B cell (primary cell): ENCODE data around the gene AQP4. TPM values are rescaled to one million over a fixed set of nuclear protein-coding genes. Genes with fewer than 3 reads are reported as not detected.

Experiments
- ATAC-seq: fragments of 200-7000 bp; cut with Tn5 transposase; one replicate; pipeline ENCODE4 v1.10.0; 2021; ENCODE audit warnings: low read depth, mild to moderate bottlenecking, moderate number of reproducible peaks, moderate library complexity
- CTCF ChIA-PET: fragments of 350-600 bp; sonication (Branson Sonifier 250); formaldehyde crosslinking; loops from one replicate; lab custom pipeline; 2021; ENCODE audit warnings: antibody characterized with exemption, inconsistent platforms; lab: Charles Lee
- POLR2A ChIA-PET: fragments of 350-600 bp; sonication (Branson Sonifier 250); formaldehyde crosslinking; loops from one replicate; lab custom pipeline; 2021; ENCODE audit warnings: antibody characterized with exemption; lab: Charles Lee
- DNase-seq: peaks from one replicate; pipeline ENCODE4 v3.0.0; 2013
- H2AFZ ChIP-seq: 2 replicates; pipeline ENCODE4 v1.6.1; 2012; ENCODE audit warnings: mild to moderate bottlenecking, low read depth, low read length; ENCODE audit not compliant: insufficient read depth, poor library complexity, severe bottlenecking
- H3K27ac ChIP-seq, 2 donors: 1 replicate in 1 of 2; 2 replicates in 1 of 2; pipeline ENCODE4 v1.5.1; 2012 to 2013; ENCODE audit warnings: low read length in 2 of 2, mild to moderate bottlenecking in 2 of 2, moderate library complexity in 1 of 2
- H3K27me3 ChIP-seq, 4 experiments: fragments of 200-600 bp in 1 of 4; sonication (generic) in 1 of 4; replicated peaks in 1 of 4; 1 replicate in 2 of 4; 2 replicates in 2 of 4; pipeline versions ENCODE4 v1.6.1 to v1.7.0; 2013 to 2016; ENCODE audit warnings: low read length in 3 of 4, mild to moderate bottlenecking in 2 of 4, mixed read lengths in 1 of 4, moderate library complexity in 1 of 4; ENCODE audit not compliant: insufficient read depth in 4 of 4, control insufficient read depth in 3 of 4; ENCODE audit errors: control extremely low read depth in 1 of 4
- H3K36me3 ChIP-seq, 2 experiments: replicated peaks in 1 of 2; 1 replicate in 1 of 2; 2 replicates in 1 of 2; pipeline versions ENCODE4 v1.6.1 to v1.7.1; 2013; ENCODE audit warnings: low read length in 1 of 2; ENCODE audit not compliant: insufficient read depth in 2 of 2, control insufficient read depth in 1 of 2; ENCODE audit errors: control extremely low read depth in 1 of 2, extremely low read depth in 1 of 2
- H3K4me1 ChIP-seq, 2 donors: fragments of 200-600 bp in 1 of 2; sonication (generic) in 1 of 2; 1 replicate in 1 of 2; 2 replicates in 1 of 2; pipeline versions ENCODE4 v1.5.1 to v1.6.1; 2013 to 2017; ENCODE audit warnings: low read length in 2 of 2; ENCODE audit not compliant: control insufficient read depth in 2 of 2, insufficient read depth in 2 of 2
- H3K4me2 ChIP-seq: replicated peaks from 2 replicates; pipeline ENCODE3; 2012; ENCODE audit warnings: mild to moderate bottlenecking, low read depth, low read length; ENCODE audit not compliant: poor library complexity, severe bottlenecking
- H3K4me3 ChIP-seq, 5 experiments: fragments of 200-600 bp in 1 of 5; sonication (generic) in 1 of 5; 1 replicate in 3 of 5; 2 replicates in 2 of 5; pipeline versions ENCODE4 v1.5.1 to v1.7.0; 2011 to 2016; ENCODE audit warnings: low read length in 4 of 5, mild to moderate bottlenecking in 4 of 5, low read depth in 2 of 5, control low read depth in 1 of 5, moderate library complexity in 1 of 5; ENCODE audit not compliant: insufficient read depth in 1 of 5; ENCODE audit errors: control extremely low read depth in 1 of 5, extremely low read depth in 1 of 5
- H3K79me2 ChIP-seq: fragments of 200-600 bp; sonication (generic); one replicate; pipeline ENCODE4 v1.6.0; 2016; ENCODE audit warnings: low read length; ENCODE audit not compliant: control insufficient read depth, insufficient read depth
- H3K9ac ChIP-seq: fragments of 200-600 bp; sonication (generic); 2 replicates; pipeline ENCODE4 v1.6.1; 2017; ENCODE audit warnings: mild to moderate bottlenecking, low read length, moderate library complexity
- H3K9me3 ChIP-seq, 3 donors: one replicate each; pipeline versions ENCODE4 v1.6.1 to v1.7.1; 2013; ENCODE audit warnings: low read length in 2 of 3; ENCODE audit not compliant: control insufficient read depth in 2 of 3, insufficient read depth in 1 of 3; ENCODE audit errors: control extremely low read depth in 1 of 3
- H4K20me1 ChIP-seq: 2 replicates; pipeline ENCODE4 v1.6.0; 2012; ENCODE audit warnings: mild to moderate bottlenecking, low read length; ENCODE audit not compliant: insufficient read depth, control insufficient read depth, poor library complexity, severe bottlenecking
- H3K27ac Mint-ChIP-seq: one replicate; pipeline ENCODE4 v1.8.0; 2021; ENCODE audit warnings: mixed read lengths
- H3K27me3 Mint-ChIP-seq: one replicate; pipeline ENCODE4 v1.8.0; 2021; ENCODE audit warnings: mixed read lengths
- H3K4me1 Mint-ChIP-seq: one replicate; pipeline ENCODE4 v1.8.0; 2021; ENCODE audit warnings: mixed read lengths
- H3K4me3 Mint-ChIP-seq: one replicate; pipeline ENCODE4 v1.8.0; 2021; ENCODE audit warnings: mixed read lengths
- H3K9me3 Mint-ChIP-seq: one replicate; pipeline ENCODE4 v1.8.0; 2022; ENCODE audit warnings: mixed read lengths; ENCODE audit not compliant: insufficient read depth
- CTCF ChIP-seq: fragments of 200-600 bp; IDR thresholded peaks from one replicate; pipeline ENCODE4 v1.8.0; 2022; ENCODE audit warnings: antibody characterized with exemption, mild to moderate bottlenecking
- EZH2 ChIP-seq: IDR thresholded peaks from 2 replicates; pipeline ENCODE4 v1.6.1; 2012; ENCODE audit warnings: borderline replicate concordance, low read depth, mild to moderate bottlenecking, moderate library complexity, low read length; ENCODE audit not compliant: insufficient read depth, poor library complexity, severe bottlenecking
- WGBS: methylation state at CpG from one replicate; pipeline ENCODE4 v1.1.5; 2013; ENCODE audit warnings: missing lambda C conversion rate; ENCODE audit not compliant: insufficient coverage; 5-methylcytosine and 5-hydroxymethylcytosine counted together
- intact Hi-C: fragments of 100-400 bp; cut with micrococcal nuclease; formaldehyde crosslinking; loops from one replicate; pipeline ENCODE4 v1.10.0; 2022
- polyA plus RNA-seq: library from polyadenylated mRNA; depleted of rRNA; stranded (reverse); fragments of >200 nt; gene quantifications from 2 replicates; pipeline ENCODE4 v1.2.3, GENCODE V29; 2012
- total RNA-seq, 2 donors: library from RNA; stranded (reverse); fragments of 120-200 nt in 1 of 2; gene quantifications; 1 replicate in 1 of 2; 2 replicates in 1 of 2; pipeline versions ENCODE4 v1.2.3 to v1.2.4, GENCODE V29; 2013 to 2022

The AQP4 gene
- total and polyA plus RNA-seq, 2 donors (not counting 1 experiment from before 2014, with no cell fraction given), result not detected

GRCh38 chr18:26821181-26821580, 44.3 kb downstream of the AQP4 start:
- no peak overlapping the region for H3K27ac Mint-ChIP-seq
- no peak overlapping the region for H3K4me3 Mint-ChIP-seq
- TF ChIP-seq EZH2 (no peak), CTCF (no peak)
- H3K9me3 ChIP-seq, result peaks cover 1 to 11% (median 9%) of the 10 kb centered on the region in 3 donors
- no peaks in the 10 kb centered on the region for H3K27me3 Mint-ChIP-seq
- no peaks in the 10 kb centered on the region for H3K4me1 Mint-ChIP-seq
- H3K4me2 ChIP-seq, result no peak overlapping the region
- DNase-seq (no peak), ATAC-seq (no peak)
- no peaks in the 10 kb centered on the region for H3K27me3 ChIP-seq
- POLR2A ChIA-PET, result no interaction called here
- no peaks in the 10 kb centered on the region for H3K4me1 ChIP-seq
- H4K20me1 ChIP-seq, result no peaks in the 10 kb centered on the region
- H2AFZ ChIP-seq, result no peak overlapping the region
- intact Hi-C loops, result no loop called here
- CTCF ChIA-PET, result no interaction called here
- no peak overlapping the region for H3K27ac ChIP-seq
- WGBS, result no CpG with 5 or more reads among the region's 1 CpG
- no peak overlapping the region for H3K9ac ChIP-seq
- peaks cover 5% of the 10 kb centered on the region for H3K9me3 Mint-ChIP-seq
- no peaks in the 10 kb centered on the region for H3K79me2 ChIP-seq
- H3K36me3 ChIP-seq, result no peaks in the 10 kb centered on the region
- no peak overlapping the region for H3K4me3 ChIP-seq

- no peak overlapping the region for H3K27ac ChIP-seq
- no peak overlapping the region for H3K4me3 ChIP-seq
- no peak overlapping the region for H3K4me2 ChIP-seq
- POLR2A ChIA-PET, result no interaction called here
- 71% methylated on average over 1 of the region's 1 CpG for WGBS
- no peaks in the 10 kb centered on the region for H3K27me3 Mint-ChIP-seq
- H4K20me1 ChIP-seq, result no peaks in the 10 kb centered on the region
- H3K27ac Mint-ChIP-seq, result no peak overlapping the region
- intact Hi-C loops, result no loop called here
- H3K27me3 ChIP-seq, result no peaks in the 10 kb centered on the region
- H3K9ac ChIP-seq, result no peak overlapping the region
- no peaks in the 10 kb centered on the region for H3K4me1 Mint-ChIP-seq
- peaks cover 1 to 11% (median 9%) of the 10 kb centered on the region in 3 donors for H3K9me3 ChIP-seq
- no peak overlapping the region for H3K4me3 Mint-ChIP-seq
- DNase-seq (no peak), ATAC-seq (no peak)
- H3K4me1 ChIP-seq, result no peaks in the 10 kb centered on the region
- H3K79me2 ChIP-seq, result no peaks in the 10 kb centered on the region
- no peaks in the 10 kb centered on the region for H3K36me3 ChIP-seq
- no peak overlapping the region for H2AFZ ChIP-seq
- CTCF ChIA-PET, result no interaction called here
- H3K9me3 Mint-ChIP-seq, result peaks cover 5% of the 10 kb centered on the region
- TF ChIP-seq EZH2, result no peak
- no peak for TF ChIP-seq CTCF
Observed at GRCh38 chr18:26819046-26819445, 46.5 kb downstream of the AQP4 start.
